ENCODE data around the gene EDC4. TPM values are rescaled to one million over a fixed set of nuclear protein-coding genes. Genes with fewer than 3 reads are reported as not detected.
"Not testable (repeated sequence)": the region's sequence is repeated elsewhere in the genome, so short reads cannot be mapped to it uniquely, and the experiment has no call there.

Gene EDC4
- polyA plus RNA-seq, 1 donor = 92.2 TPM

DNA sequence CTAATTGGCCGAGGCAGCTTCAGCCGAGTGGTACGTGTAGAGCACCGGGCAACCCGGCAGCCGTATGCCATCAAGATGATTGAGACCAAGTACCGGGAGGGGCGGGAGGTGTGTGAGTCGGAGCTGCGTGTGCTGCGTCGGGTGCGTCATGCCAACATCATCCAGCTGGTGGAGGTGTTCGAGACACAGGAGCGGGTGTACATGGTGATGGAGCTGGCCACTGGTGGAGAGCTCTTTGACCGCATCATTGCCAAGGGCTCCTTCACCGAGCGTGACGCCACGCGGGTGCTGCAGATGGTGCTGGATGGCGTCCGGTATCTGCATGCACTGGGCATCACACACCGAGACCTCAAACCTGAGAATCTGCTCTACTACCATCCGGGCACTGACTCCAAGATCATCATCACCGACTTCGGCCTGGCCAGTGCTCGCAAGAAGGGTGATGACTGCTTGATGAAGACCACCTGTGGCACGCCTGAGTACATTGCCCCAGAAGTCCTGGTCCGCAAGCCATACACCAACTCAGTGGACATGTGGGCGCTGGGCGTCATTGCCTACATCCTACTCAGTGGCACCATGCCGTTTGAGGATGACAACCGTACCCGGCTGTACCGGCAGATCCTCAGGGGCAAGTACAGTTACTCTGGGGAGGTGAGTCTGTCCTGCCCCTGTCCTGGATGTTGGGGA is 36.3 kb downstream of the EDC4 start:
- DNase-seq = no peak

- DNase-seq = no peak
Measured at GRCh38 chr16:67910158-67910557, 37.3 kb downstream of the EDC4 start.

DNA sequence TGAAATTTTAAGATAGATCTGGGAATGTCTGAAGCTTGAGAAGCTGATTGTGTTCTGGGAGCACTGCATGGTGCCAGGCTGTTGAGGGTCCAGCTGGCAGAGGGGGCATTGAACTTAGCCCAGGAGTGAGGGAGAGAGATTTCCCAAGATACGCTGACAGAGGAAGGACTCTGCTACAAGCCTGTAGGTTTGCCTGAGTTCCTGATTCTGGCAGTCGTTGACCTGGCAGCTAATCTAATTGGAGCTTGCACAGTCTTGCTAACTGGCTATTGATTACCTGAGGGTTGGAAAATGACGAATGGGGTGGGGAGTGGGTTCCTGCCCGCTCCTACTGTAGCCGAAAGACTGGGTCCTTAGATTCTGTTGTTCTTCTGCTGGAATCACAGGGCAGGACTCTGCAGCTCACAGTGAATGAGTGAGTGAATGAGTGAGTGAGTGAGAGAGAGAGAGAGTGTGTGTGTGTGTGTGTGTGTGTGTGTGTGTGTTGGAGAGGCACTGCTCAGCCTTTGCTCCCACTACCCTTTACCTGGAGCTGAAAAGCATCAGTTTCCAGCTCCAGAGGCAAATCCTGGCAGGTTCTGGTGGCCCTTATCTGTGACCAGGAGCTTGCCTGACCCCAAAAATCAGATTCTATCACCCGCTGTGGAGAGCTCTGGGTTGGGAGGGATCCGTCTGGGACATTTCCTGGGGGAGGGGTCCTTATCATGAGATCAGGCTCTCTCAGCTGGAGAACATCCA is 42.1 kb downstream of the EDC4 start:
- DNase-seq = no peak

GRCh38 chr16:67915496-67915769 is 42.6 kb downstream of the EDC4 start:
- not testable (repeated sequence) for DNase-seq

DNA sequence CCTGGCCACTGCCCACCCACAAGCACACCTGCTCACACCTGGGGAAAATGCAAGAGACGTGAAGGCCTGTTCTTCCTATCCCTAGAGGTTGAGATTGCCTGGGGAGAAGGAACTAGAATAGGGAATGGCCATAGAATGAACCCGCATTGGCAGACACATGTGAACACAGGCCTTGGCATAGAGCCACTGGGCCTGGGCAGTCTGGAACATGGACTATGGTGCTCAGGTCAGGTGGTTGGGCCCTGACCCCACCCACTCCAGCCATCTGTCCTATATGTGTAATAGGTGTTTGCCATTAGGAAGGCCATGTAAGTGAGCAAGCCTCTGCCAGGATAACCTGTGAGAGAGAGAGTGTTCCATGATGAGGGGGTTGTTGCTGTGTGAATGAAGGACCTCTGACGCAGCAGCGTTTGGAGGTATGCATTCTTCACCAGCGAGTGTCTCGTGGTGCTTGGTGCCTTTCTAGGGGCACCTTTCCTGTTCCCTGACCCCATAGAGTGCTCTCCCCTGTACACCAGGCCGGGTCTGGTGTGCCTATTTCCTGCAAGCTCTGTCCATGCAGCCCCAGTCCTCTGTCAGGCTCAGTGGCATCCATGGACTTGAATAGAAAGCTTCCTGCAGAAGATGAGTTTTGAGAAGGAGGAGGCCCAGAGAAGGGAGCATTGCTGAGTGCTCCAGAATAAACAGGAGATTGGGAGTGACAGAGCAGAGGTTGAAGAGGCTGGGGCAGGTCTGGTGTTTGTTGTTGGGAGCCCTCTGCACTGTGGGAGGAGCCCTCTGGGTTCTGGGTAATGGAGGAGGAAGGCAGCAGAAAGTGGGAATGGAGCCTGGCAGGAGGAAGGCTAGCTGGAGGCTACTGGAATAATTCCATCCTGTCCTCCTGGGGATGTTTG is 43.2 kb downstream of the EDC4 start:
- no peak for DNase-seq

DNA sequence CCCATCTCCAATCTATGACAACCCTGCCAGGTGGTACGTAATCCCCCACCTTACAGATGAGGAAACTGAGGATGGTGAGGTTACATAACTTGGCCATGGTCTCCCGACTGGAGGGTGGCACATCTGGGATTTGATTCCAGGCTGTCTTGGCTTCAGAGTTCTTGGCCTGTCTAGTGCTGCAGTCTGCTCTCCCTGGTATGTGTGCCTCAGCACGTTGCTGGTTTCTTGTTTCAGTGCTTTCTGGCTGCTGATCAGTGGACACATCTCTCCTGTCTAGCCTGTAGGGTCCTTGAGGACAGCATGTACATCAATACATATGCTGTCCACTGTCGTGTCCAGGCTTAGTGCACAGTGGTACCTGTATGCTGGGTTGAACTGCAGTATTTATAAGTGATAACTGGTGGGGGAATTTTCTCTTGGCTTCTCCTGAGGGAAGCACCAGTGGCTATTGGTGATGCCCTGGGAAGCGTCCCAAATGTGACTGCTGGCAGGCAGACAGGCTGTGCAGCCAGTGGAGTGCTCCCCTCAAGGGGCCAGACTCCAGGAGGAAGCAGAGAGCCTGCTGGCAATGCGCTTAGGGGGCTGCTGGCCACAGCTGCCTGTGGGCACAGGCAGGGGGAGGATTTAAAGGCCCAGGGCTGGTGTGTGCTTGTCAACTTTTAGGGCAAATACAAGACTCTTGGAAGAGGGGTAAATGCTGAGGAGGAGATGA is 44.4 kb downstream of the EDC4 start:
- no peak for DNase-seq

GRCh38 chr16:67917852-67918236 is 45.0 kb downstream of the EDC4 start:
- DNase-seq = no peak

GRCh38 chr16:67919622-67920221 is 46.9 kb downstream of the EDC4 start:
- DNase-seq = no peak

- DNase-seq = no peak
Measured at GRCh38 chr16:67922221-67922620, 49.4 kb downstream of the EDC4 start.

DNA sequence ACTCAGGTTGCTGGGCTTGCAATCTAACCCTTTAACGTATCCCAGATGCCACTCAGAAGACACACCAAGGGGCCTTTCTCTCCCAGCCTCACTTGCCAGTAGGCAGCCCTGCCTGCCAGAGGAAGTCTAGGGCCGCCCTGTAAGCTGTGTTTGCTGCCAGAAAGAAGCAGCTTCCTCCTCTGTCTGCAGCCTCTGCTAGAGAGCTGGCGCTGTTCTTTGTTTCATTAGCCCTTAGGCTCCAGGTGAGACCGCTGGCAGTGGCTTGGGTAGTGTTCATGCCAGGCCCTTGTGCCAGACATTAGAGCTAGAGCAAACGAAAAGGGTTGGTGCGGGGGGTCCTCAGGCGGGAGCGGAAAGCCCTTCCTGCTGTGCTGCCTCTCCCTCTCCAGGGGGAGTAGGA is 49.9 kb downstream of the EDC4 start:
- DNase-seq = no peak

DNA sequence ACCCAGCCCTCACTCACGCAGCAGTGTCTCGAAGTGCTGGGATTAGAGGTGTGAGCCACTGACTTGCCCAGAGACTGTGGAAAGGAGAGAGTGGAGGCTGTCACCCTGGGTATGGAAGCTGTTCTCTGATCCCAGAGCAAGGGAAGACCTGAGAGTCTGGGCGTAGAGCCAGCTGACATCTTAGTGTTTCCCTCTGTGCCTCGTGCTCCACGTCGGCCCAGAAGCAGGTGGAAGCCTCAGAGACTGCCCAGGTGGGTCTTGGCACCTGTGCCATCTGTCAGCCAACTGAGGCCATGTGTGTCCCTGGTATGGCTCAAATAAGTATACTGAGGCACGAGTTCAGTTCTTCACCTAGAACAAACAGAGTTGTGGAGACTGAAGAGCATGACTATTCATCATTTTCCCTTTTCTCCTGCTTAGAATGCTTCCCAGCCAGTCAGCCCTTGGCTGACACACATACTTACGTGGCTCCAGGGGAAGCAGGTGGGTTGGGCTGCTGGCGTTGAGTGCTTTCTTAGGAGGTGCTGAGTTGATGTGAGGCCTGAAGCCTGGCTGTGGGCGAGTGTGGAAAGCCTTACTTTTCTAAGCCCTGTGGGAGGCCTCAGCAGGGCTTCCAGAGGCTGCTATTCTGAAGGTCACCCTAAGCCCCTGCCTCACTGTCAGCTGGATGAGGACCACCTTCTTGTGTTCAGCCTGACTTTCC is 50.7 kb downstream of the EDC4 start:
- DNase-seq = no peak

- DNase-seq = no peak
Measured at GRCh38 chr16:67924140-67924906, 51.5 kb downstream of the EDC4 start.

- no peak for DNase-seq
Measured at GRCh38 chr16:67926181-67926750, 53.4 kb downstream of the EDC4 start.

GRCh38 chr16:67927131-67927941 is 54.5 kb downstream of the EDC4 start:
- no peak for DNase-seq

DNA sequence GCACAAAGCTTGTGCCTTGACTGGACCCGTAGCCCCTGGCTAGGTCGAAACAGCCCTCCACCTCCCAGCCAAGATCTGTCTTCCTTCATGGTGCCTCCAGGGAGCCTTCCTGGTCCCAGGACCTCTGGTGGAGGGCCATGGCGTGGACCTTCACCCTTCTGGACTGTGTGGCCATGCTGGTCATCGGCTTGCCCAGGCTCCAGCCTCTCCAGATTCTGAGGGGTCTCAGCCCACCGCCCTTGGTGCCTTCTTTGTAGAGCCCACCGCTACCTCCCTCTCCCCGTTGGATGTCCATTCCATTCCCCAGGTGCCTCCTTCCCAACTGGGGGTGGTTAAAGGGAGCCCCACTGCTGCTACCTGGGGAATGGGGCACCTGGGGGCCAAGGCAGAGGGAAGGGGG is 55.3 kb downstream of the EDC4 start:
- no peak for DNase-seq

DNA sequence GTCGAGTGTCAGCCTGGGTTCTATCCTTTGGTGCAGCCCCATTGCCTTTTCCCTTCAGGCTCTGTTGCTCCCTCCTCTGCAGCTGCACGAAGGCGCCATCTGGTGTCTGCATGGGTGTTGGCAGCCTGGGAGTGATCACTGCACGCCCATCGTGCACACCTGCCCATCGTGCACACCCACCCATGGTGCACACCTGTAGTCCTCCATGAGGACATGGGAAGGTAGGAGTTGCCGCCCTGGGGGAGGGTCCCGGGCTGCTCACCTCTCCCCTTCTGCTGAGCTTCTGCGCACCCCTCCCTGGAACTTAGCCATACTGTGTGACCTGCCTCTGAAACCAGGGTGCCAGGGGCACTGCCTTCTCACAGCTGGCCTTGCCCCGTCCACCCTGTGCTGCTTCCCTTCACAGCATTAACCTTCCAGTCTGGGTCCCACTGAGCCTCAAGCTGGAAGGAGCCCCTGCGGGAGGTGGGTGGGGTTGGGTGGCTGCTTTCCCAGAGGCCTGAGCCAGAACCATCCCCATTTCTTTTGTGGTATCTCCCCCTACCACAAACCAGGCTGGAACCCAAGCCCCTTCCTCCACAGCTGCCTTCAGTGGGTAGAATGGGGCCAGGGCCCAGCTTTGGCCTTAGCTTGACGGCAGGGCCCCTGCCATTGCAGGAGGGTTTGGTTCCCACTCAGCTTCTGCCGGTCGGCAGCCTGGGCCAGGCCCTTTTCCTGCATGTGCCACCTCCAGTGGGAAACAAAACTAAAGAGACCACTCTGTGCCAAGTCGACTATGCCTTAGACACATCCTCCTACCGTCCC is 55.9 kb downstream of the EDC4 start:
- peak; percentile 49 for DNase-seq

- no peak for DNase-seq
Measured at GRCh38 chr16:67930191-67930590, 57.3 kb downstream of the EDC4 start.

- DNase-seq = no peak
Measured at GRCh38 chr16:67930678-67931211, 57.9 kb downstream of the EDC4 start.

All from left kidney (tissue), 2 donors.